ENCODE data around the gene LEPR. TPM values are rescaled to one million over a fixed set of nuclear protein-coding genes. Genes with fewer than 3 reads are reported as not detected.

The LEPR gene
- total and polyA plus RNA-seq, 2 donors (not counting 3 experiments of a cell fraction or from before 2014, with no cell fraction given), result 11.1 to 18.7 TPM

DNA sequence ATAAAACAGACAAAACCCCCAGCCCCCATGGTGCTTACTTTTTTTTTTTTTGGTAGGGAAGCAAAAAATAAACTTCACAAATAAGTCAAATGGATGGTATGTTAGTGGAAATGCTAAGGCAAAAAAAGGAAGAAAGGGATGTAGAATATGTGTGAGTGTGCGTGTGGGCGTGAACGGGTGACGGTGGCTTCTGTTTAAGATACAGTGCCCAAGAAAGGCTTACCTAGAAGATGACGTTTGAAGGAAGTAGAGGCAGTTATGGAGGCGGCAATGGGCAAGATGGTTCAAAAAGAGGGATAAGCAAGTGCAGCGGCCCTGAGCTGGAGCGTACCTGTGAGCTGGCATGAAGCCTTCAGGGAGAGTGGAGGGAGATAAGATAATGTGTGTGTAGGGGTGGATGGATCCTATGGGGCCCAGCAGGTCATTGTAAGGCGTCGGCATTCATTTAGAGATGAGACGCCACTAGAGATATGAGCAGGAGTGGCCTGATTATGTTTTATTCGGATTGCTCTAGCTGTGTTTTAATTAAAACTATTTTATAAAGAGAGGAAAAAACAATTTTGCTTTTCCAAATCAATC lies 19.9 kb downstream of the LEPR start:
- Histone ChIP-seq H3K9me3 (replicated peaks; ENCODE audit: control insufficient read depth, insufficient read depth, low read length) (no peaks in the 10 kb centered on the region), H3K4me1 (ENCODE audit: control insufficient read depth, extremely low read depth, insufficient read depth, low read length) (no peaks in the 10 kb centered on the region), H3K9ac (replicated peaks; ENCODE audit: extremely low read depth, insufficient read depth, low read length) (no peak overlapping the region), H2AFZ (ENCODE audit: low read depth, low read length) (no peak overlapping the region), H3K4me2 (ENCODE audit: insufficient read depth, low read length) (no peak overlapping the region), H4K20me1 (replicated peaks; ENCODE audit: control insufficient read depth, extremely low read depth, insufficient read depth, low read length) (no peaks in the 10 kb centered on the region), H3K4me3 (replicated peaks in 1 of 3; ENCODE audit: insufficient read depth in 1 of 3, low read depth in 1 of 3, low read length in 3 of 3) (no peak overlapping the region), H3K27ac (ENCODE audit: insufficient read depth, low read depth, low read length) (no peak overlapping the region), H3K36me3 (ENCODE audit: control insufficient read depth in 2 of 2, extremely low read depth in 1 of 2, insufficient read depth in 2 of 2, low read length in 2 of 2) (no peaks in the 10 kb centered on the region), H3K79me2 (ENCODE audit: control insufficient read depth, insufficient read depth, low read length) (no peaks in the 10 kb centered on the region), H3K9me1 (replicated peaks; ENCODE audit: control insufficient read depth, extremely low read depth, insufficient read depth, low read length) (no peaks in the 10 kb centered on the region), H3K27me3 (ENCODE audit: control insufficient read depth in 2 of 2, insufficient read depth in 2 of 2, low read length in 2 of 2) (no peaks in the 10 kb centered on the region)
- dilution Hi-C loops (cut with MboI; ENCODE audit: extremely low pct_ligation_motif_present, low sequenced_read_pairs) (no loop called here), intact Hi-C loops (cut with micrococcal nuclease) (no loop called here)
- TF ChIP-seq POLR2A (IDR thresholded peaks at IDR 0.05; ENCODE audit: low read depth, low read length) (no peak), JUN (IDR thresholded peaks at IDR 0.05; ENCODE audit: borderline replicate concordance, insufficient read depth, insufficient read length, low read depth) (no peak), MYC (IDR thresholded peaks at IDR 0.05; ENCODE audit: low read depth, low read length) (no peak), EZH2 (IDR thresholded peaks at IDR 0.05; ENCODE audit: borderline replicate concordance, low read depth, low read length, severe bottlenecking) (no peak), GATA2 (IDR thresholded peaks at IDR 0.05; ENCODE audit: insufficient read depth, insufficient read length, low read depth, low read length) (no peak), FOS (IDR thresholded peaks at IDR 0.05; ENCODE audit: borderline replicate concordance, insufficient read depth, low read length) (no peak), POLR2AphosphoS5 (IDR thresholded peaks at IDR 0.05; ENCODE audit: insufficient read depth, low read depth, low read length) (no peak)
- TF ChIP-seq, protein P1, sequence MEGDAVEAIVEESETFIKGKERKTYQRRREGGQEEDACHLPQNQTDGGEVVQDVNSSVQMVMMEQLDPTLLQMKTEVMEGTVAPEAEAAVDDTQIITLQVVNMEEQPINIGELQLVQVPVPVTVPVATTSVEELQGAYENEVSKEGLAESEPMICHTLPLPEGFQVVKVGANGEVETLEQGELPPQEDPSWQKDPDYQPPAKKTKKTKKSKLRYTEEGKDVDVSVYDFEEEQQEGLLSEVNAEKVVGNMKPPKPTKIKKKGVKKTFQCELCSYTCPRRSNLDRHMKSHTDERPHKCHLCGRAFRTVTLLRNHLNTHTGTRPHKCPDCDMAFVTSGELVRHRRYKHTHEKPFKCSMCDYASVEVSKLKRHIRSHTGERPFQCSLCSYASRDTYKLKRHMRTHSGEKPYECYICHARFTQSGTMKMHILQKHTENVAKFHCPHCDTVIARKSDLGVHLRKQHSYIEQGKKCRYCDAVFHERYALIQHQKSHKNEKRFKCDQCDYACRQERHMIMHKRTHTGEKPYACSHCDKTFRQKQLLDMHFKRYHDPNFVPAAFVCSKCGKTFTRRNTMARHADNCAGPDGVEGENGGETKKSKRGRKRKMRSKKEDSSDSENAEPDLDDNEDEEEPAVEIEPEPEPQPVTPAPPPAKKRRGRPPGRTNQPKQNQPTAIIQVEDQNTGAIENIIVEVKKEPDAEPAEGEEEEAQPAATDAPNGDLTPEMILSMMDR (IDR thresholded peaks at IDR 0.05; ENCODE audit: extremely low read depth in 1 of 2, insufficient read depth in 1 of 2, low read depth in 1 of 2, low read length in 2 of 2), result no peak
- TF ChIP-seq, protein P2, sequence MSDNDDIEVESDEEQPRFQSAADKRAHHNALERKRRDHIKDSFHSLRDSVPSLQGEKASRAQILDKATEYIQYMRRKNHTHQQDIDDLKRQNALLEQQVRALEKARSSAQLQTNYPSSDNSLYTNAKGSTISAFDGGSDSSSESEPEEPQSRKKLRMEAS (IDR thresholded peaks at IDR 0.05; ENCODE audit: insufficient read depth, insufficient read length), result no peak
- no TSS peak for BruUV-seq (replicated peaks)
- ChIA-PET POLR2A (interaction anchor here (0.6 kb wide), 1 partner anchor 265 kb away, joined by 3 read pairs; no protein-coding TSS in a partner anchor), CTCF (interaction anchor here (0.6 to 4.6 kb wide), 6 partner anchors 9 to 247 kb away, joined by 3 to 24 read pairs (median 4); partner anchors contain the start of genes LEPR and LEPROT)
- no peak for DNase-seq (ENCODE audit: low read depth, low spot score)
- no peak for FAIRE-seq
